Left lung (tissue), 10 donors: ENCODE measurements around the gene ZNF552. TPM values are rescaled to one million over a fixed set of nuclear protein-coding genes. Genes with fewer than 3 reads are reported as not detected.

ENCODE experiments used
- ATAC-seq: fragments of 200-7000 bp; cut with Tn5 transposase; one replicate; pipeline ENCODE4 v1.9.1; 2020; ENCODE audit warnings: moderate library complexity
- DNase-seq, 4 donors: peaks; one replicate each; pipeline ENCODE4 v3.0.0-alpha.2; 2013 to 2020
- H3K27ac ChIP-seq, 2 donors: fragments of 200-600 bp; sonication (generic) in 1 of 2; one replicate each; pipeline versions ENCODE4 v1.5.0 to v1.8.0; 2020 to 2021
- H3K27me3 ChIP-seq, 2 donors: fragments of 200-600 bp; sonication (generic) in 1 of 2; one replicate each; pipeline versions ENCODE4 v1.5.0 to v1.8.0; 2020 to 2021
- H3K36me3 ChIP-seq, 2 donors: fragments of 200-600 bp; sonication (generic) in 1 of 2; one replicate each; pipeline versions ENCODE4 v1.5.0 to v1.8.0; 2020 to 2021
- H3K4me1 ChIP-seq, 2 donors: fragments of 200-600 bp; one replicate each; pipeline ENCODE4 v1.8.0; 2021
- H3K4me3 ChIP-seq, 2 donors: fragments of 200-600 bp; sonication (generic) in 1 of 2; one replicate each; pipeline versions ENCODE4 v1.5.0 to v1.8.0; 2020 to 2021; ENCODE audit warnings: mild to moderate bottlenecking in 1 of 2
- H3K9me3 ChIP-seq, 2 donors: fragments of 200-600 bp; sonication (generic) in 1 of 2; one replicate each; pipeline versions ENCODE4 v1.5.0 to v1.8.0; 2020 to 2021
- intact Hi-C, 2 donors: fragments of 100-400 bp; cut with DNase I; formaldehyde crosslinking; loops; one replicate each; pipeline versions ENCODE4 v1.11.2 to v1.14.2; 2022
- polyA plus RNA-seq, 6 donors: library from polyadenylated mRNA; unstranded; fragments of 120-200 nt; gene quantifications; one replicate each; pipeline ENCODE4 v1.2.1, GENCODE V29; 2013; ENCODE audit not compliant: insufficient read length in 6 of 6
- total RNA-seq, 2 donors: library from RNA; stranded (reverse); fragmentation: NEBNext Ultra II Directional; extraction: Animal tissue kit (Norgen Biotek cat#: 25700); gene quantifications; one replicate each; pipeline ENCODE4 v1.2.1, GENCODE V29; 2021
- TF ChIP-seq, protein P1 (sequence below), 2 donors: fragments of 200-600 bp; sonication (generic) in 1 of 2; IDR thresholded peaks; one replicate each; pipeline versions ENCODE4 v1.5.0 to v1.8.0; 2021; ENCODE audit warnings: antibody characterized with exemption in 2 of 2
- donor health status: DM: no; HTN: yes; CAD: no.
- donor health status: DM: no; HTN: no; CAD: no.

Gene ZNF552
- total and polyA plus RNA-seq, 8 donors: 11.2 to 21.4 (median 16.6) TPM

DNA sequence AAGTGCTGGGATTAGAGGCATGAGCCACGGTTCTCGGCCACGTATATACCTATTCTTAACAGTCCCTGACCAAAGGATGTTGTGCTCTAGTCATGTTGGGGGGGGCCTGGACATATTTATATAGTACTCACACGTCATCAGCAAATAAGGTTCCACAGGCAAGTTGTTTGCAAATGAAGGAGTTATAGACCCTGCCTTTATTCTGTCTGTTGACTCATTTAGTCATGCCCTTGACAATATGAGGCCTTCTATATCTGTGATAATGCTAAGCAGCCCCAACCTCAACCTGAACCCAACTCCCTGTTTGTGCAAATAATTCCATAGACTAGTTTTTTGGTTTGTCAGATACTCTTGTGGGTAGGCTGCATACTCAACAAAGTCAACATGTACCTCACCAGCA is 36.4 kb downstream of the ZNF552 start:
- ATAC-seq (no peak), DNase-seq (no peak)
- Histone ChIP-seq H3K9me3 (peaks cover 0 to 93% of the 10 kb centered on the region in 2 donors), H3K36me3 (peaks cover 0 to 94% of the 10 kb centered on the region in 2 donors), H3K4me1 (no peaks in the 10 kb centered on the region), H3K27ac (no peak overlapping the region), H3K4me3 (no peak overlapping the region), H3K27me3 (no peaks in the 10 kb centered on the region)
- TF ChIP-seq, protein P1, sequence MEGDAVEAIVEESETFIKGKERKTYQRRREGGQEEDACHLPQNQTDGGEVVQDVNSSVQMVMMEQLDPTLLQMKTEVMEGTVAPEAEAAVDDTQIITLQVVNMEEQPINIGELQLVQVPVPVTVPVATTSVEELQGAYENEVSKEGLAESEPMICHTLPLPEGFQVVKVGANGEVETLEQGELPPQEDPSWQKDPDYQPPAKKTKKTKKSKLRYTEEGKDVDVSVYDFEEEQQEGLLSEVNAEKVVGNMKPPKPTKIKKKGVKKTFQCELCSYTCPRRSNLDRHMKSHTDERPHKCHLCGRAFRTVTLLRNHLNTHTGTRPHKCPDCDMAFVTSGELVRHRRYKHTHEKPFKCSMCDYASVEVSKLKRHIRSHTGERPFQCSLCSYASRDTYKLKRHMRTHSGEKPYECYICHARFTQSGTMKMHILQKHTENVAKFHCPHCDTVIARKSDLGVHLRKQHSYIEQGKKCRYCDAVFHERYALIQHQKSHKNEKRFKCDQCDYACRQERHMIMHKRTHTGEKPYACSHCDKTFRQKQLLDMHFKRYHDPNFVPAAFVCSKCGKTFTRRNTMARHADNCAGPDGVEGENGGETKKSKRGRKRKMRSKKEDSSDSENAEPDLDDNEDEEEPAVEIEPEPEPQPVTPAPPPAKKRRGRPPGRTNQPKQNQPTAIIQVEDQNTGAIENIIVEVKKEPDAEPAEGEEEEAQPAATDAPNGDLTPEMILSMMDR (IDR thresholded peaks at IDR 0.05): no peak
- intact Hi-C loops: no loop called here

DNA sequence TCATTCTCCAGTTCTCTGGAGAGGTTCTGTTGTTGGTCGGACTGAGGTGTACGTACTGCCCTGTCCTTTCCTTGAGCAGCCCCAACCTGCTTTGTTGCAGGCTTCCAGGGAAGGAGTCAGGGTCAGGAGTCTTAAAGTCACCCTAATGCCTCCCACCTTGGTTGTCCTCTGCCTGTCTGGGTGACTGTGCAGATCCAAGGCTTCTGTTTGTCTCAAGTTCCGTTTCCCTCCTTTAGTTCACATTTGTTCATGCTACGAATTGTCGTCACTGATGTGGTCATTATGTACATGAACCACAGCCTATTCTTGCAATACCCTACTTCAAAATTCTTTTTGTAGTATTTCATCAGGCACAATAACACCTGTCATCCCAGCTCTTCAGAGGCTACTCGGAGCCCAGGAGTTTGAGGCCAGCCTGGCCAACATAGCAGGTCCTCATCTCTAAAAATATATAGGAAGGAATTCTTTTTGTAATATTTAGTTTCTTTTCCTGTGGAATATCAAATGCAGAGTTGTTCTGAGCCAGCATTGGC is 37.9 kb downstream of the ZNF552 start:
- peaks cover 0 to 5% of the 10 kb centered on the region in 2 donors for H3K4me1 ChIP-seq
- no peaks in the 10 kb centered on the region for H3K27me3 ChIP-seq
- TF ChIP-seq, protein P1 (IDR thresholded peaks at IDR 0.05): no peak
- H3K9me3 ChIP-seq: peaks cover 0 to 78% of the 10 kb centered on the region in 2 donors
- intact Hi-C loops: no loop called here
- no peak for ATAC-seq
- no peak overlapping the region for H3K4me3 ChIP-seq
- no peak for DNase-seq
- H3K27ac ChIP-seq: no peak overlapping the region
- peaks cover 0 to 97% of the 10 kb centered on the region in 2 donors for H3K36me3 ChIP-seq

DNA sequence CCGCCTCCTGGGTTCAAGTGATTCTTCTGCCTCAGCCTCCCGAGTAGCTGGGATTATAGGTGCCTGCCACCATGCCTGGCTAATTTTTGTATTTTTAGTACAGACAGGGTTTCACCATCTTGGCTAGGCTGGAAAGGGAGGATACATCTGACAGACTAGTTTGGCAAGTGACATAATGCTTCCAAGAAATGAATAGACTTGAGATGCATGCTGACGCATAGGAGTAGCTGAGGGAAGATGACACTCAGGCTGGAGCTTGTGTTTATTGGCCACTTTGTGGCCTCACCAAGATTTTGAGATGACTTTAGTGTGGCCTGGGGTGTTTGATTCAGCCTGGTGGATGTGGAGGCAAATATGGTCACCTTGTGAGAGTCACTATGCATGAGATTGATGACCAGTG is 41.2 kb downstream of the ZNF552 start:
- peaks cover 7 to 22% of the 10 kb centered on the region in 2 donors for H3K4me1 ChIP-seq
- no peak for ATAC-seq
- intact Hi-C loops: no loop called here
- no peaks in the 10 kb centered on the region for H3K27me3 ChIP-seq
- no peak overlapping the region for H3K4me3 ChIP-seq
- TF ChIP-seq, protein P1 (IDR thresholded peaks at IDR 0.05): no peak
- no peak for DNase-seq
- H3K9me3 ChIP-seq: peaks cover 0 to 45% of the 10 kb centered on the region in 2 donors
- H3K36me3 ChIP-seq: peaks cover 0 to 71% of the 10 kb centered on the region in 2 donors
- no peak overlapping the region for H3K27ac ChIP-seq

DNA sequence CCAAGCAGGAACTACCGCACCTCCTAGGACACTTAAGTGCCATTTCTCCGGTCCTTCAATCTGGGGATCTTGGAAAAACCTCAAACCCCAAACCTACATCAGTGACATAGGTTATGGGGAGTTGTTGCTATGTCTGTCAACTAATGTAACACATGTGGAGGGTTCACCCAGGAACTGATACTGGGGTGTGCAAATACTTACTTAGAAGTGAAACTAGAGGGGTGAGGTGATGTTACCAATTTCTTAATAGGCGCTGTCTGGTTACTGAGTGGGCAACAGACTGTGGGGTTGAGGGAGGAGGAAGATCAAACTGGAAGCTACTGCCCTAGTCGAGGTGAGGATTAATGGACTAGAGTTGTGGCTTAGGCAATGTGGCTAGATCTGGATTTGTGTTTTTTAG is 43.3 kb downstream of the ZNF552 start:
- intact Hi-C loops: no loop called here
- ATAC-seq: no peak

DNA sequence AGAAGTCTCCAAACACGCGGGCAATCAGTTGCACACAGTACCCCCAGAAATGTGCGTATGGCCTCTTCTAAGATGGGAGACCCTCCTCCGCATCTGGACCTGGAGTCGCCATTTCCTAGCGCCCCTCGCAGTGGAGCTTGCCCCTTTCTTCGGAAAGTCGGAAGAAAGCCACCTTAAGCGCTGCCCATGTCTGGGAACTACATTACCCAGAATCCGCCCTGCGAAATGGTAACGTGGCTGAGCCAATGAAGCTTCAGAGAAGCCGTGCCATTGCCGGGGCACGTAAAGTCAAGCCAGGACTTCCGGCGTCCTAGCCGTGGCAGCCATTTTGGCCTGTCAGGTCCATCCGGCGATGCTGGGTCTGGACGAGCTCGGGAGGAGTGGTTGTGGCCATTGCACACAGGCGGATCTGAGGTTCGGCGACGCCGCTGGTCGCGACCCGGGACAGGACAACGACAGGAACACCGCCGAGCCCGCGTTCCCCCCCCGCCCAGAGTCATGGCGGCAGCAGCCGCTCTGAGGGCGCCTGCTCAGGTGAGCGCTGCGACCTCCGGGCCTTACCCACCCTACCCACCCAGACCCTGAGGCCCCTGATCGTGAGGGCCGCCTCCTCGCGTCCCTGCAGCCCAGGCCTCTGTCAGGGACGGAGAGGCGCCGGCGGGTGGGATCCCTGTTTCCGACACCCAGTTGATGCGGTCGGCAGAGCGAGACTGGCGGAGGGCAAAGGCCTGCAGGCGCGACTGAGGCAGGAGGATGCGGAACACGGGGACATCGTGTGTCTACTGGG is 45.2 kb downstream of the ZNF552 start, which contains the start of gene ZNF586:
TSS of gene ZNF586 (plus strand) at position 332 of the 787 bp plus-strand sequence. CDS start at position 499, 167 bp downstream.
- peaks cover 0 to 7% of the 10 kb centered on the region in 2 donors for H3K9me3 ChIP-seq
- peak; percentile 100 for ATAC-seq
- TF ChIP-seq, protein P1 (IDR thresholded peaks at IDR 0.05): no peak
- H3K27me3 ChIP-seq: no peaks in the 10 kb centered on the region
- peak; percentile 83 to 96 (median 93) for DNase-seq
- H3K4me3 ChIP-seq: peak within 1 kb of the TSS; percentile 93 to 94
- intact Hi-C loops: no loop called here
- peaks cover 7 to 22% of the 10 kb centered on the region in 2 donors for H3K4me1 ChIP-seq
- peak within 1 kb of the TSS; percentile 71 to 88 for H3K27ac ChIP-seq
- H3K36me3 ChIP-seq: peaks cover 0 to 31% of the 10 kb centered on the region in 2 donors

More for the DNA sequence above, 43.3 kb downstream of the ZNF552 start:
- TF ChIP-seq, protein P1 (IDR thresholded peaks at IDR 0.05): no peak
- Histone ChIP-seq H3K27me3 (no peaks in the 10 kb centered on the region), H3K36me3 (peaks cover 0 to 50% of the 10 kb centered on the region in 2 donors), H3K9me3 (peaks cover 0 to 24% of the 10 kb centered on the region in 2 donors), H3K27ac (no peak overlapping the region), H3K4me3 (no peak overlapping the region), H3K4me1 (peaks cover 7 to 22% of the 10 kb centered on the region in 2 donors)
- no peak for DNase-seq
